T-cell (primary cell): ENCODE data around the gene TSPAN18. TPM values are rescaled to one million over a fixed set of nuclear protein-coding genes. Genes with fewer than 3 reads are reported as not detected.

Experiments
- ATAC-seq, 4 experiments: fragments of 200-7000 bp in 3 of 4; fragments of 150-1000 bp in 1 of 4; cut with Tn5 transposase; replicated peaks in 1 of 4; 1 replicate in 3 of 4; 2 replicates in 1 of 4; pipeline ENCODE4 v1.10.0; 2021; ENCODE audit warnings: moderate library complexity in 3 of 4, mild to moderate bottlenecking in 2 of 4, moderate number of reproducible peaks in 1 of 4
- CTCF ChIA-PET, 2 donors: fragments of 300-600 bp; sonication (Branson Sonifier 250); formaldehyde crosslinking; loops; one replicate each; lab custom pipeline; 2022; ENCODE audit warnings: antibody characterized with exemption in 2 of 2; lab: Charles Lee
- POLR2A ChIA-PET, 2 donors: fragments of 300-600 bp; sonication (Branson Sonifier 250); formaldehyde crosslinking; loops; one replicate each; lab custom pipeline; 2022; ENCODE audit warnings: antibody characterized with exemption in 2 of 2; lab: Charles Lee
- DNase-seq, 35 experiments: peaks; one replicate each; pipeline versions ENCODE4 v3.0.0 to v3.0.0-alpha.2; 2013 to 2023
- H3K27ac ChIP-seq: one replicate; pipeline ENCODE4 v1.5.1; 2013; ENCODE audit warnings: low read length
- H3K27me3 ChIP-seq, 2 experiments: replicated peaks in 1 of 2; 1 replicate in 1 of 2; 2 replicates in 1 of 2; pipeline versions ENCODE4 v1.6.1 to v1.7.0; 2013; ENCODE audit warnings: low read length in 1 of 2, mixed read lengths in 1 of 2; ENCODE audit not compliant: control insufficient read depth in 2 of 2, insufficient read depth in 2 of 2; ENCODE audit errors: extremely low read depth in 1 of 2
- H3K36me3 ChIP-seq, 2 donors: 1 replicate in 1 of 2; 2 replicates in 1 of 2; pipeline versions ENCODE4 v1.6.1 to v1.7.0; 2013; ENCODE audit warnings: low read length in 1 of 2; ENCODE audit not compliant: control insufficient read depth in 2 of 2, insufficient read depth in 1 of 2; ENCODE audit errors: extremely low read depth in 1 of 2
- H3K4me1 ChIP-seq, 2 experiments: 1 replicate in 1 of 2; 2 replicates in 1 of 2; pipeline versions ENCODE4 v1.6.1 to v1.7.0; 2013; ENCODE audit warnings: low read length in 2 of 2, mixed read lengths in 1 of 2; ENCODE audit not compliant: insufficient read depth in 2 of 2, control insufficient read depth in 1 of 2; ENCODE audit errors: extremely low read depth in 1 of 2
- H3K4me3 ChIP-seq, 2 donors: 1 replicate in 1 of 2; 2 replicates in 1 of 2; pipeline versions ENCODE4 v1.5.1 to v1.7.0; 2013; ENCODE audit warnings: mild to moderate bottlenecking in 2 of 2, low read length in 1 of 2, moderate library complexity in 1 of 2; ENCODE audit not compliant: control insufficient read depth in 1 of 2; ENCODE audit errors: extremely low read depth in 1 of 2
- H3K9me3 ChIP-seq: 2 replicates; pipeline ENCODE4 v1.7.0; 2013
- H3K27ac Mint-ChIP-seq, 2 donors: one replicate each; pipeline ENCODE4 v1.8.0; 2020 to 2021; ENCODE audit warnings: mild to moderate bottlenecking in 2 of 2, mixed read lengths in 2 of 2
- H3K27me3 Mint-ChIP-seq, 2 donors: one replicate each; pipeline ENCODE4 v1.8.0; 2021 to 2022; ENCODE audit warnings: mixed read lengths in 2 of 2
- H3K36me3 Mint-ChIP-seq: one replicate; pipeline ENCODE4 v1.8.0; 2021; ENCODE audit warnings: mixed read lengths
- H3K4me1 Mint-ChIP-seq, 3 donors: one replicate each; pipeline ENCODE4 v1.8.0; 2020 to 2022; ENCODE audit warnings: mixed read lengths in 3 of 3, mild to moderate bottlenecking in 1 of 3
- H3K4me3 Mint-ChIP-seq, 3 donors: one replicate each; pipeline ENCODE4 v1.8.0; 2020 to 2022; ENCODE audit warnings: mild to moderate bottlenecking in 3 of 3, mixed read lengths in 3 of 3, moderate library complexity in 3 of 3
- H3K9me3 Mint-ChIP-seq, 3 donors: one replicate each; pipeline ENCODE4 v1.8.0; 2020 to 2022; ENCODE audit warnings: mixed read lengths in 3 of 3
- WGBS: methylation state at CpG from one replicate; pipeline ENCODE4 v1.1.5; 2013; ENCODE audit warnings: missing lambda C conversion rate; ENCODE audit not compliant: insufficient coverage; 5-methylcytosine and 5-hydroxymethylcytosine counted together
- total RNA-seq, 35 experiments: library from RNA in 6 of 35; stranded (reverse) in 6 of 35; fragments of 120-200 nt in 1 of 35; gene quantifications; one replicate each; pipeline versions ENCODE4 v1.2.1 to v1.2.4 and lab custom pipeline; 2013 to 2026

The TSPAN18 gene
- total RNA-seq, 5 donors from 2014 or later (not counting 1 experiment from before 2014, with no cell fraction given), result 18.4 to 59.1 (median 25.7) TPM

- CTCF ChIA-PET, result no interaction called here
Measured at GRCh38 chr11:44849922-44850321, 123.2 kb downstream of the TSPAN18 start.

GRCh38 chr11:44851496-44851895 is 124.7 kb downstream of the TSPAN18 start:
- peaks cover 4 to 7% (median 5%) of the 10 kb centered on the region in 3 donors for H3K9me3 Mint-ChIP-seq
- no peak for ATAC-seq
- peaks cover 0 to 5% of the 10 kb centered on the region in 2 donors for H3K36me3 ChIP-seq
- no peak overlapping the region for H3K4me3 Mint-ChIP-seq
- no peak overlapping the region for H3K27ac ChIP-seq
- H3K4me3 ChIP-seq, result no peak overlapping the region
- H3K9me3 ChIP-seq, result no peaks in the 10 kb centered on the region
- peaks cover 21% of the 10 kb centered on the region for H3K36me3 Mint-ChIP-seq
- peaks cover 0 to 13% (median 8%) of the 10 kb centered on the region in 3 donors for H3K4me1 Mint-ChIP-seq
- no peaks in the 10 kb centered on the region for H3K27me3 Mint-ChIP-seq
- DNase-seq, result no peak
- ChIA-PET POLR2A (no interaction called here), CTCF (no interaction called here)
- 85% methylated on average over 5 of the region's 5 CpGs for WGBS
- H3K27ac Mint-ChIP-seq, result no peak overlapping the region
- no peaks in the 10 kb centered on the region for H3K4me1 ChIP-seq
- no peaks in the 10 kb centered on the region for H3K27me3 ChIP-seq

More at GRCh38 chr11:44849922-44850321, 123.2 kb downstream of the TSPAN18 start:
- 100% methylated on average over 2 of the region's 8 CpGs for whole genome bisulfite sequencing
- Mint-ChIP-seq H3K27ac (no peak overlapping the region), H3K27me3 (no peaks in the 10 kb centered on the region), H3K4me1 (peaks cover 0 to 8% (median 2%) of the 10 kb centered on the region in 3 donors), H3K9me3 (peaks cover 4 to 17% (median 9%) of the 10 kb centered on the region in 3 donors), H3K4me3 (no peak overlapping the region), H3K36me3 (peaks cover 30% of the 10 kb centered on the region)
- POLR2A ChIA-PET, result no interaction called here
- ATAC-seq (no peak), DNase-seq (no peak)
- Histone ChIP-seq H3K27me3 (peaks cover 0 to 5% of the 10 kb centered on the region in 2 experiments), H3K9me3 (no peaks in the 10 kb centered on the region), H3K4me1 (no peaks in the 10 kb centered on the region), H3K36me3 (peaks cover 0 to 7% of the 10 kb centered on the region in 2 donors), H3K4me3 (no peak overlapping the region), H3K27ac (no peak overlapping the region)

GRCh38 chr11:44852159-44852747 is 125.5 kb downstream of the TSPAN18 start:
- peaks cover 17% of the 10 kb centered on the region for H3K36me3 Mint-ChIP-seq
- POLR2A ChIA-PET, result no interaction called here
- 100% methylated on average over 1 of the region's 2 CpGs for WGBS
- Histone ChIP-seq H3K4me3 (no peak overlapping the region), H3K27me3 (no peaks in the 10 kb centered on the region), H3K36me3 (no peaks in the 10 kb centered on the region), H3K9me3 (no peaks in the 10 kb centered on the region), H3K27ac (no peak overlapping the region), H3K4me1 (no peaks in the 10 kb centered on the region)
- peaks cover 0 to 14% (median 10%) of the 10 kb centered on the region in 3 donors for H3K4me1 Mint-ChIP-seq
- no peak for ATAC-seq
- no peak overlapping the region for H3K27ac Mint-ChIP-seq
- no peak for DNase-seq
- no peaks in the 10 kb centered on the region for H3K27me3 Mint-ChIP-seq
- CTCF ChIA-PET, result interaction anchor here in 1 of 2 donors (0.7 kb wide), 1 partner anchor 668 kb away, joined by 3 read pairs; no protein-coding TSS in a partner anchor
- H3K9me3 Mint-ChIP-seq, result no peaks in the 10 kb centered on the region
- H3K4me3 Mint-ChIP-seq, result no peak overlapping the region

- Mint-ChIP-seq H3K4me1 (peaks cover 0 to 14% (median 14%) of the 10 kb centered on the region in 3 donors), H3K27me3 (no peaks in the 10 kb centered on the region), H3K27ac (no peak overlapping the region), H3K4me3 (no peak overlapping the region), H3K9me3 (no peaks in the 10 kb centered on the region), H3K36me3 (peaks cover 17% of the 10 kb centered on the region)
- peaks cover 0 to 3% of the 10 kb centered on the region in 2 experiments for H3K27me3 ChIP-seq
- DNase-seq, result no peak
- no peak for ATAC-seq
- H3K27ac ChIP-seq, result no peak overlapping the region
- H3K4me3 ChIP-seq, result no peak overlapping the region
- no peaks in the 10 kb centered on the region for H3K9me3 ChIP-seq
- CTCF ChIA-PET, result interaction anchor here in 1 of 2 donors (0.7 kb wide), 1 partner anchor 668 kb away, joined by 3 read pairs; no protein-coding TSS in a partner anchor
- POLR2A ChIA-PET, result no interaction called here
- 82% methylated on average over 4 of the region's 5 CpGs for WGBS
- H3K4me1 ChIP-seq, result no peaks in the 10 kb centered on the region
- H3K36me3 ChIP-seq, result no peaks in the 10 kb centered on the region
Measured at GRCh38 chr11:44852952-44853351, 126.2 kb downstream of the TSPAN18 start.

GRCh38 chr11:44853666-44854065 is 126.9 kb downstream of the TSPAN18 start:
- no peak overlapping the region for H3K4me3 Mint-ChIP-seq
- H3K27ac Mint-ChIP-seq, result no peak overlapping the region
- Histone ChIP-seq H3K4me1 (no peaks in the 10 kb centered on the region), H3K4me3 (no peak overlapping the region), H3K36me3 (no peaks in the 10 kb centered on the region), H3K27ac (no peak overlapping the region), H3K9me3 (no peaks in the 10 kb centered on the region), H3K27me3 (peaks cover 0 to 3% of the 10 kb centered on the region in 2 experiments)
- no peaks in the 10 kb centered on the region for H3K27me3 Mint-ChIP-seq
- DNase-seq (no peak), ATAC-seq (no peak)
- POLR2A ChIA-PET, result no interaction called here
- peaks cover 2 to 21% (median 14%) of the 10 kb centered on the region in 3 donors for H3K4me1 Mint-ChIP-seq
- H3K9me3 Mint-ChIP-seq, result no peaks in the 10 kb centered on the region
- CTCF ChIA-PET, result no interaction called here
- WGBS, result 93% methylated on average over 4 of the region's 9 CpGs
- H3K36me3 Mint-ChIP-seq, result peaks cover 23% of the 10 kb centered on the region

- Histone ChIP-seq H3K36me3 (no peaks in the 10 kb centered on the region), H3K4me3 (no peak overlapping the region), H3K27ac (no peak overlapping the region), H3K9me3 (no peaks in the 10 kb centered on the region), H3K27me3 (peaks cover 0 to 3% of the 10 kb centered on the region in 2 experiments), H3K4me1 (no peaks in the 10 kb centered on the region)
- CTCF ChIA-PET, result no interaction called here
- H3K9me3 Mint-ChIP-seq, result no peaks in the 10 kb centered on the region
- H3K4me3 Mint-ChIP-seq, result no peak overlapping the region
- DNase-seq (no peak), ATAC-seq (no peak)
- no peaks in the 10 kb centered on the region for H3K27me3 Mint-ChIP-seq
- POLR2A ChIA-PET, result no interaction called here
- no peak overlapping the region for H3K27ac Mint-ChIP-seq
- WGBS, result 86% methylated on average over 3 of the region's 5 CpGs
- peaks cover 2 to 24% (median 14%) of the 10 kb centered on the region in 3 donors for H3K4me1 Mint-ChIP-seq
- peaks cover 24% of the 10 kb centered on the region for H3K36me3 Mint-ChIP-seq
Measured at GRCh38 chr11:44854086-44854485, 127.3 kb downstream of the TSPAN18 start.
